HAP-1 (cell line): ENCODE measurements around the gene PRDM16.

Experiments
- DNase-seq, 2 experiments: peaks; one replicate each; pipeline ENCODE4 v3.0.0-alpha.2; 2016 to 2020; ENCODE audit warnings: low spot score in 2 of 2
- H3K27me3 ChIP-seq: fragments of 250-450 bp; sonication (Bioruptor Pico); 2 replicates; pipeline ENCODE4 v1.5.1; 2020; ENCODE audit warnings: low read depth, mild to moderate bottlenecking, moderate library complexity
- H3K36me3 ChIP-seq: fragments of 250-450 bp; sonication (Bioruptor Pico); replicated peaks from 2 replicates; pipeline ENCODE4 v1.5.1; 2020; ENCODE audit warnings: mild to moderate bottlenecking
- H3K4me1 ChIP-seq: fragments of 250-450 bp; sonication (Bioruptor Pico); 2 replicates; pipeline ENCODE4 v1.5.1; 2020; ENCODE audit warnings: mild to moderate bottlenecking
- H3K4me3 ChIP-seq: fragments of 250-450 bp; sonication (Bioruptor Pico); 2 replicates; pipeline ENCODE4 v1.5.1; 2020; ENCODE audit warnings: mild to moderate bottlenecking, moderate library complexity
- H3K9me3 ChIP-seq: fragments of 250-450 bp; sonication (Bioruptor Pico); 2 replicates; pipeline ENCODE4 v1.5.1; 2020; ENCODE audit warnings: mild to moderate bottlenecking, moderate library complexity
- in situ Hi-C: fragments of 300-500 bp; cut with MboI; formaldehyde crosslinking; loops from 3 replicates; pipeline ENCODE4 v1.14.3; 2020; ENCODE audit warnings: low sequenced_read_pairs, inconsistent platforms, mixed read lengths

Gene PRDM16

DNA sequence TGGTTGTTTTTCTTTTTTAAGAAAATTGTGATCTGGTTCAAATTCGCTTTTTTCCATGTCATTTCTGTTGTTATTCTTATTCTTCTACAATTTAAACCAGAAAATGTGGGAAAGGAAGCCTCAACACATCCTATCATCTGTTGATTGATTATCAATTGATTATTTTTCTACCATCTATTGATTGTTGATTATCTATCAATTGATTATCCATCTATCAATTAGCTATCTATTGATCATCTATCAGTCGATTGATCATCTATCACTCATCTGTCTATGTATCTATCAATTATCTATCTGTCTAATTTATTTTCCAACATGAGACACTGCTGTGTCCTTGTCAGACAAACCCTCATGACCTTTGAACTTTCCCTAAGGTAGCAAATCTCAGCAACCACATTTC lies 249.3 kb downstream of the PRDM16 start:
- no peaks in the 10 kb centered on the region for H3K9me3 ChIP-seq
- no peak overlapping the region for H3K4me3 ChIP-seq
- no peak for DNase-seq
- no peaks in the 10 kb centered on the region for H3K36me3 ChIP-seq
- no peaks in the 10 kb centered on the region for H3K27me3 ChIP-seq
- in situ Hi-C loops = no loop called here
- H3K4me1 ChIP-seq = peaks cover 5% of the 10 kb centered on the region

- no peak overlapping the region for H3K4me3 ChIP-seq
- in situ Hi-C loops = no loop called here
- no peaks in the 10 kb centered on the region for H3K9me3 ChIP-seq
- H3K4me1 ChIP-seq = peaks cover 6% of the 10 kb centered on the region
- H3K27me3 ChIP-seq = no peaks in the 10 kb centered on the region
- no peaks in the 10 kb centered on the region for H3K36me3 ChIP-seq
- DNase-seq = peak; percentile 70 to 76
Observed at GRCh38 chr1:3319874-3320245, 250.9 kb downstream of the PRDM16 start.

GRCh38 chr1:3320246-3321152 lies 251.5 kb downstream of the PRDM16 start:
- H3K4me3 ChIP-seq = no peak overlapping the region
- no peaks in the 10 kb centered on the region for H3K36me3 ChIP-seq
- no peaks in the 10 kb centered on the region for H3K9me3 ChIP-seq
- DNase-seq = no peak
- H3K27me3 ChIP-seq = no peaks in the 10 kb centered on the region
- in situ Hi-C loops = no loop called here
- H3K4me1 ChIP-seq = peaks cover 6% of the 10 kb centered on the region

GRCh38 chr1:3321559-3322449 lies 252.8 kb downstream of the PRDM16 start:
- no peak overlapping the region for H3K4me3 ChIP-seq
- peaks cover 6% of the 10 kb centered on the region for H3K4me1 ChIP-seq
- H3K27me3 ChIP-seq = no peaks in the 10 kb centered on the region
- no peaks in the 10 kb centered on the region for H3K9me3 ChIP-seq
- DNase-seq = no peak
- no peaks in the 10 kb centered on the region for H3K36me3 ChIP-seq
- in situ Hi-C loops = no loop called here

DNA sequence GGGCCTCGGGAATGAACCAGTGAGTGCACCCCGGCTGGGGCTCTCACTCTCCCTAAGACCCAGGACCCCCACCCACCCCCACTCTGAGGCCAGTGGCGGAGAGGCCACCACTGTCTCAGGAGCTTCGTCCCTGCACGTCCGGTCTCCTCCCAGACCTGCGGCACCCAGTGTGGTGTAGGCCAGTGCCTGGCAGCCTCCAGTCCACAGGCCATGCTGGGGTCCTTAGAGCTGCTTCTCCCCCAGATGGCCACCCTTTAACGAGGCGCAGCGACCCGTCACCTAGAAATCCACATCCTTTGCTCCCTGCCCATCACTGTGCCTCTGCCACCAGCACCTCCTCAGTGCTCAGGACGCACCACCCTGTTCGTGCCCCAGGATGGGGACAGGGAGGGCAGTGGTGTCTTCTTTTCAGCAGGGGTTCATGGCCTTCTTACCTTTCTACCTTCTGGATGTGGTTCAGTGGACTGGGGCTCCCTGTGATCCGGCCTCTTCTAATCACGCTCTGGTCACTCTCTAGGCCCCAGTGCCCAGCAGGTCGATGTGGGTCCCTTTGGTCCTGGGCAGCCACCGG lies 253.5 kb downstream of the PRDM16 start:
- H3K4me3 ChIP-seq = no peak overlapping the region
- H3K4me1 ChIP-seq = peaks cover 6% of the 10 kb centered on the region
- no peak for DNase-seq
- H3K9me3 ChIP-seq = no peaks in the 10 kb centered on the region
- H3K27me3 ChIP-seq = no peaks in the 10 kb centered on the region
- in situ Hi-C loops = no loop called here
- no peaks in the 10 kb centered on the region for H3K36me3 ChIP-seq

DNA sequence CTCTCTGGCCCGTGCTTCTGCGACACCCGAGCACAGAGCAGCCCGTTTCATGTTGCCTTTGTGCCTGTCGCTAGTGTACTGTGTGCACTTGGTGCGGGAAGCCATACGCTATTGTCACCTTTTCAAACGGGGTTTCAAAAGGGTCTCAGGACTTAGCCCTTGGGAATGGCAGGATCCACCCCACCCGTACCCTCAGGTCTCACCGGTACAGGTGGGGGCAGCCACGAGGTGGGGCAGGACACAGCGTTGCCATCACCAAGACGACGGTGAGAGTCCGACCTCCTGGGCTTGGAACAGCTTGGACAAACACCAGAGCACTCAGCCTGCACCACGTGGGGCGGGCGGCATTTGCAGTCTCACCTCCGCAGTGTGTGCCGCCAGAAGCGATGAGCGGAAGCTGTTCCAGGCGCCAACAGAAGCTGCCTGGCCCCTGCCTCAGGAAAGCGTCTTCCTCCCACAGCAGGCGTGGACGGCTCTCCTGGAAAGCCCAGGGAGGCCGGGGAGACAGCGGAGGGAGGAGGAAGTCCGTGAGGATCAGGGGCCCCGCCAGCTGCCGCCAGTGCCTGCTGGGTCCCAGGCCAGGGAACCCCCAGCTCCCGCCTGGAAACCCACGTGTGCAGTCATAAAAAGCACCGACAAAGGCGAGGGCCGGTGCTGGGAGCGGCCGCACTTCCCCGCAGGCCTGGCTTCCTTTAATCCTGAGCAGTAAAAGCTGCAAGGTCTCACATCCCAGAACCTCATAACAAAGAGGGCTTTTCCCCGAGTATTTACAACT lies 254.2 kb downstream of the PRDM16 start:
- Histone ChIP-seq H3K9me3 (no peaks in the 10 kb centered on the region), H3K4me1 (peaks cover 6% of the 10 kb centered on the region), H3K4me3 (no peak overlapping the region), H3K36me3 (no peaks in the 10 kb centered on the region), H3K27me3 (no peaks in the 10 kb centered on the region)
- DNase-seq = peak; percentile 15 to 56
- in situ Hi-C loops = no loop called here

DNA sequence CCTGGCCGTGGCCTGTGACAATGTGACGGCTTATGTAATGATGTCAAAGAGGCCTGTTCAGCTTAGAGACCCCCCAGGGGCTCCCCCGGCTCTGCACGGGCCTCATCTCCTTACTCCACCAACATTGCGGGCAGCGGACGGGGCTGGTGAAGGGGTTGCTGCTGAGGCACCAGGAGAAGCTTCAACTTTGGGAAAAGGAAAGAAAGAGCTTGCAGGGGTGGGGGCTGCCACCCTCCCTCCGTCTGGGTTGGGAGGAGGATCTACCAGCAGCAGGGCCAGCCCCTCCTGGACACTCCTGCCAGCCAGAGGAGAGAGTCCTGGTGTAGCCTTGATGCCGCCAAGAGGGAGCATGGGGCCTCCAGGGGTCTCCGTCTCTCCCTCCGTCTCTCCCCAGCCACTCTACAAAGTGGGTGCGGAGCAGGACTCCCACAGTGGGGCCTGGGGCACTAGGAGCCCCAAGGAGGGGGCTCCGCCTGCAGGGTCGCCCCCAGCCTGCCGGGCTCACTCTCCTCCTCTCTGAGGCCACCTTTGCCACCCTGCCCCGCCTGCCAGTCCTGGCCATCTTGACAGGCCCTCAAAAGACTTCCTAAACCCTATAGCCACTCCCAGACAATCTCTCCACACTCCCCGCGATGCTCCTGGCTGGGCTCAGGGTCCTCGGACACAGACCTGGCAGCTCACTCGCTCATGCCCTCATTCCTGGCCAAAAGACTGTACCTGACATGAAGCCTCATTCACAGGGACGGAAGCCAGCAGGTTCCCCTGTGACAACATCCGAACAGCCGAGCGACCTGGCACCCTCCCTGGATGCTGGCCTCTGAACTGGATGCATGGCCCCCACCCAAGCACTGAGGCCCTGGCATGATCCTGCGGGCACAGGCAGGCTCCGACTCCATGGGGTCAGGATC lies 255.0 kb downstream of the PRDM16 start:
- in situ Hi-C loops = no loop called here
- no peaks in the 10 kb centered on the region for H3K36me3 ChIP-seq
- H3K27me3 ChIP-seq = no peaks in the 10 kb centered on the region
- H3K4me3 ChIP-seq = no peak overlapping the region
- no peaks in the 10 kb centered on the region for H3K9me3 ChIP-seq
- peaks cover 6% of the 10 kb centered on the region for H3K4me1 ChIP-seq
- DNase-seq = no peak

DNA sequence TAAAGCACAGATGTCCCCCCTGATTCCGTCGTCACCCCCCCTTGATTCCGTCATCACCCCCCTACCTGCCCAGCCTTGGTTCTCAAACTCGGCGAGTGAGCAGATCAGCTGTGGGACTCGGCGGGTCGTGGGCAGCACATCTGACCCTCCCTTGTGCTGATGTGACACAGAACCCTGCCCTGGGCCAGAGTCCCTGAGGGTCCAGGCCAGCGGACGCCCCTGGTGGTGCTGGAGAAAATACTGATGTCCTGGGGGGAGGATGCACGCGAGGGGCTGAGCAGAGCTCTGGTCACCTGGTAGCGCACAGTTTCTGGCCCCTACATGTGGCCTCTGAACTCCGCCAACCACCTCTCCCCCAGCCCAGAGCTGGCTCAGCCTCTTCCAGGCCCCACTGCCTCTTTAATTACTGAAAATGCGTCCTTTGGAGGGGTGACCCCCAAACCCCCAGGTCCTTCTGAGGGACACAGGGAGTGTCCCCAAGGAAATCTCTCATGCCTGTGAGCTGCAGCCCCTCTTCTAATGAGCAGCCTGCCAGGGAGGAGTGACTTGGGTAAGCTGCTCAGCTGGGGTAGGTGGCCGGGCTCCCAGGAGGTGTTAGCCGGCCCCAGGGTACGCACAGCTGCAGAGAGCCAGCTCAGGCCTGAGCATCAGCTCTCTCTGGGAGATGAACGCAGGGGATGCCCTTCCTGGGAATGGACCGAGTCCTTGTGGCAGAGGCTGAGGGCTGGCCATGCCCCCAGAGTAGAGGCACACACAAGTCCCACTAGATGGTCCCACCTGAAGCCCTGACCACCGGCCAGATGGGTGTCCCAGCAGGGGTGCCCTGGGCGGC lies 255.9 kb downstream of the PRDM16 start:
- H3K36me3 ChIP-seq = no peaks in the 10 kb centered on the region
- H3K4me3 ChIP-seq = no peak overlapping the region
- in situ Hi-C loops = no loop called here
- DNase-seq = no peak
- no peaks in the 10 kb centered on the region for H3K9me3 ChIP-seq
- H3K27me3 ChIP-seq = no peaks in the 10 kb centered on the region
- peaks cover 6% of the 10 kb centered on the region for H3K4me1 ChIP-seq

GRCh38 chr1:3326516-3327388 lies 257.7 kb downstream of the PRDM16 start:
- in situ Hi-C loops = no loop called here
- Histone ChIP-seq H3K9me3 (no peaks in the 10 kb centered on the region), H3K4me3 (no peak overlapping the region), H3K27me3 (no peaks in the 10 kb centered on the region), H3K36me3 (no peaks in the 10 kb centered on the region), H3K4me1 (peaks cover 5% of the 10 kb centered on the region)
- DNase-seq = no peak

GRCh38 chr1:3327389-3327702 lies 258.3 kb downstream of the PRDM16 start:
- in situ Hi-C loops = no loop called here
- Histone ChIP-seq H3K4me1 (peaks cover 2% of the 10 kb centered on the region), H3K36me3 (no peaks in the 10 kb centered on the region), H3K27me3 (no peaks in the 10 kb centered on the region), H3K4me3 (no peak overlapping the region), H3K9me3 (no peaks in the 10 kb centered on the region)
- no peak for DNase-seq

- Histone ChIP-seq H3K9me3 (no peaks in the 10 kb centered on the region), H3K4me1 (peaks cover 2% of the 10 kb centered on the region), H3K36me3 (no peaks in the 10 kb centered on the region), H3K27me3 (no peaks in the 10 kb centered on the region), H3K4me3 (no peak overlapping the region)
- no peak for DNase-seq
- in situ Hi-C loops = no loop called here
Observed at GRCh38 chr1:3327936-3328590, 259.1 kb downstream of the PRDM16 start.
